Endodermal cell (in vitro differentiated cells): ENCODE results near the gene PAWR. TPM values are rescaled to one million over a fixed set of nuclear protein-coding genes. Genes with fewer than 3 reads are reported as not detected.

ENCODE experiments used
- DNase-seq: peaks from one replicate; pipeline ENCODE4 v3.0.0-alpha.2; 2017
- H3K27ac ChIP-seq: 2 replicates; pipeline ENCODE4 v1.5.1; 2013; ENCODE audit warnings: mild to moderate bottlenecking, low read depth, low read length, moderate library complexity
- H3K27me3 ChIP-seq: 2 replicates; pipeline ENCODE4 v1.6.1; 2013; ENCODE audit warnings: mild to moderate bottlenecking, low read length, moderate library complexity; ENCODE audit not compliant: insufficient read depth, control insufficient read depth, poor library complexity, severe bottlenecking
- H3K36me3 ChIP-seq: 2 replicates; pipeline ENCODE4 v1.7.0; 2013; ENCODE audit warnings: mild to moderate bottlenecking, low read length, moderate library complexity; ENCODE audit not compliant: control insufficient read depth, insufficient read depth
- H3K4me1 ChIP-seq: one replicate; pipeline ENCODE4 v1.7.0; 2013; ENCODE audit warnings: low read length; ENCODE audit not compliant: control insufficient read depth, insufficient read depth
- H3K4me3 ChIP-seq: 2 replicates; pipeline ENCODE4 v1.5.1; 2013; ENCODE audit warnings: mild to moderate bottlenecking, low read length, moderate library complexity
- H3K9ac ChIP-seq: 2 replicates; pipeline ENCODE4 v1.6.1; 2013; ENCODE audit warnings: mild to moderate bottlenecking, low read length, moderate library complexity; ENCODE audit not compliant: poor library complexity, severe bottlenecking; ENCODE audit errors: extremely low read depth
- H3K9me3 ChIP-seq: 2 replicates; pipeline ENCODE4 v1.6.1; 2013; ENCODE audit warnings: mild to moderate bottlenecking, low read length, moderate library complexity; ENCODE audit not compliant: control insufficient read depth
- H3K27ac Mint-ChIP-seq: 2 replicates; pipeline ENCODE4 v1.8.0; 2020; ENCODE audit warnings: mixed read lengths
- H3K27me3 Mint-ChIP-seq: 2 replicates; pipeline ENCODE4 v1.8.0; 2021; ENCODE audit warnings: mild to moderate bottlenecking, mixed read lengths; ENCODE audit not compliant: insufficient read depth
- H3K36me3 Mint-ChIP-seq: 2 replicates; pipeline ENCODE4 v1.8.0; 2020; ENCODE audit warnings: low read depth, mixed read lengths
- H3K4me1 Mint-ChIP-seq: 2 replicates; pipeline ENCODE4 v1.8.0; 2020; ENCODE audit warnings: mixed read lengths
- H3K4me3 Mint-ChIP-seq: 2 replicates; pipeline ENCODE4 v1.8.0; 2020; ENCODE audit warnings: mild to moderate bottlenecking, moderate library complexity, mixed read lengths
- H3K9me3 Mint-ChIP-seq: 2 replicates; pipeline ENCODE4 v1.8.0; 2020; ENCODE audit warnings: mild to moderate bottlenecking, mixed read lengths
- WGBS, 2 experiments: methylation state at CpG; one replicate each; pipeline versions ENCODE4 v1.1.5 to v1.1.7; 2013; ENCODE audit warnings: missing lambda C conversion rate in 2 of 2, mixed read lengths in 1 of 2; ENCODE audit not compliant: insufficient coverage in 1 of 2, insufficient read length in 1 of 2; 5-methylcytosine and 5-hydroxymethylcytosine counted together
- total RNA-seq, 2 donors: library from RNA; stranded (reverse); fragmentation: NEBNext Ultra II Directional in 1 of 2; extraction: Animal tissue kit (Norgen Biotek cat#: 25700) in 1 of 2; gene quantifications; 2 replicates in 1 of 2; 3 replicates in 1 of 2; pipeline ENCODE4 v1.2.1, GENCODE V29; 2021
- TF ChIP-seq, protein P1 (sequence below): fragments of 200-600 bp; sonication (generic); conservative IDR thresholded peaks from 2 replicates; pipeline ENCODE4 v1.5.0; 2021; ENCODE audit warnings: antibody characterized with exemption, mild to moderate bottlenecking

PAWR gene
- total RNA-seq, 2 donors from 2014 or later, result 128 to 147 TPM

DNA sequence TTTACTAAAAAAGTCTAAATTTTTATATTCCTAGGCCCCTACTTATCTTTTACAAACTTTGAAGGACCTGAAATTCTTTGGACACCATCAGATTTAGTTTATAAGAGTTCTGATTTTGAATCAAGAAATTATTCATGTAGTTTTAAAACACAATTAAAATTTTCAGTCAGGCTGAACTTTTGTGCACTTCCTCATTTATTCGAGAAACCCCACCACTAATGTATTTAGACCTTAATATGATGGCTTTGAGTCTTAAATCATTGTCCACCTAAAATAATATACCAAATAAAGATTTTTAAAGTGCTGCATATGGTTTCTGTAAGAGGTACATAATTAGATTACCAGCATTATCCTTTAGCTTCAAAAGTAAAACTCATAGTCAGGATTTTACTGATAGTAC is 103.4 kb downstream of the PAWR start:
- no peaks in the 10 kb centered on the region for H3K9me3 Mint-ChIP-seq
- TF ChIP-seq, protein P1, sequence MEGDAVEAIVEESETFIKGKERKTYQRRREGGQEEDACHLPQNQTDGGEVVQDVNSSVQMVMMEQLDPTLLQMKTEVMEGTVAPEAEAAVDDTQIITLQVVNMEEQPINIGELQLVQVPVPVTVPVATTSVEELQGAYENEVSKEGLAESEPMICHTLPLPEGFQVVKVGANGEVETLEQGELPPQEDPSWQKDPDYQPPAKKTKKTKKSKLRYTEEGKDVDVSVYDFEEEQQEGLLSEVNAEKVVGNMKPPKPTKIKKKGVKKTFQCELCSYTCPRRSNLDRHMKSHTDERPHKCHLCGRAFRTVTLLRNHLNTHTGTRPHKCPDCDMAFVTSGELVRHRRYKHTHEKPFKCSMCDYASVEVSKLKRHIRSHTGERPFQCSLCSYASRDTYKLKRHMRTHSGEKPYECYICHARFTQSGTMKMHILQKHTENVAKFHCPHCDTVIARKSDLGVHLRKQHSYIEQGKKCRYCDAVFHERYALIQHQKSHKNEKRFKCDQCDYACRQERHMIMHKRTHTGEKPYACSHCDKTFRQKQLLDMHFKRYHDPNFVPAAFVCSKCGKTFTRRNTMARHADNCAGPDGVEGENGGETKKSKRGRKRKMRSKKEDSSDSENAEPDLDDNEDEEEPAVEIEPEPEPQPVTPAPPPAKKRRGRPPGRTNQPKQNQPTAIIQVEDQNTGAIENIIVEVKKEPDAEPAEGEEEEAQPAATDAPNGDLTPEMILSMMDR, result no peak

DNA sequence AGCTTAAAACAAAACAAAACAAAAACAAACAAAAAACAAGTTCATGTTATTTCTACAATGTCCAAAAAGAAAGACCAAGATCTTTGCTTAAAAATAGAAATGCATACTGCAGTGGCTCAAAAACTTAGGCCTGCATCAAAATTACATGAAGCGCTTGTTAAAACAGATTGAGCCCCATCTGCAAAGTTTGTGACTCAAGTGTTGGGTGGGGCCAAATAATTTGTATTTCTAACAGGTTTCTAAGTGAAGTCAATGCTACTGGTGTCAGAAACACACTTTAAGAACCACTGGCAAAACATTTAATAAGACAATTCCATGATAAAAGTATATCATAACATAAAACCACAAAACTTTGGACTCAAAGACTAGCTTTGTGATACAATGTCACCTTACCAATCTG is 105.6 kb downstream of the PAWR start:
- H3K9ac ChIP-seq, result no peak overlapping the region
- H3K4me1 Mint-ChIP-seq, result peaks cover 2% of the 10 kb centered on the region
- no peak overlapping the region for H3K27ac ChIP-seq
- no peak for DNase-seq
- H3K36me3 ChIP-seq, result peaks cover 16% of the 10 kb centered on the region
- H3K9me3 Mint-ChIP-seq, result no peaks in the 10 kb centered on the region
- no peak overlapping the region for H3K4me3 ChIP-seq
- 86 to 100% methylated on average over 1 of the region's 1 CpG for WGBS, 2 experiments
- no peak overlapping the region for H3K27ac Mint-ChIP-seq
- H3K36me3 Mint-ChIP-seq, result peaks cover 18% of the 10 kb centered on the region
- TF ChIP-seq, protein P1, result no peak
- no peak overlapping the region for H3K4me3 Mint-ChIP-seq
- no peaks in the 10 kb centered on the region for H3K27me3 ChIP-seq
- H3K9me3 ChIP-seq, result no peaks in the 10 kb centered on the region
- H3K27me3 Mint-ChIP-seq, result no peaks in the 10 kb centered on the region
- no peaks in the 10 kb centered on the region for H3K4me1 ChIP-seq

More for the DNA sequence above, 103.4 kb downstream of the PAWR start:
- H3K27ac ChIP-seq, result no peak overlapping the region
- H3K9ac ChIP-seq, result no peak overlapping the region
- H3K9me3 ChIP-seq, result no peaks in the 10 kb centered on the region
- H3K4me1 ChIP-seq, result no peaks in the 10 kb centered on the region
- no peak for DNase-seq
- WGBS, 2 experiments, result no CpG with 5 or more reads among the region's 1 CpG
- no peak overlapping the region for H3K27ac Mint-ChIP-seq
- peaks cover 33% of the 10 kb centered on the region for H3K36me3 ChIP-seq
- peaks cover 26% of the 10 kb centered on the region for H3K36me3 Mint-ChIP-seq
- no peak overlapping the region for H3K4me3 Mint-ChIP-seq
- no peaks in the 10 kb centered on the region for H3K27me3 ChIP-seq
- no peak overlapping the region for H3K4me3 ChIP-seq
- H3K4me1 Mint-ChIP-seq, result peaks cover 2% of the 10 kb centered on the region
- H3K27me3 Mint-ChIP-seq, result no peaks in the 10 kb centered on the region

GRCh38 chr12:79573820-79574219 is 116.9 kb downstream of the PAWR start:
- Histone ChIP-seq H3K36me3 (peaks cover 26% of the 10 kb centered on the region), H3K4me1 (no peaks in the 10 kb centered on the region), H3K9me3 (peaks cover 50% of the 10 kb centered on the region), H3K4me3 (no peak overlapping the region), H3K27me3 (no peaks in the 10 kb centered on the region), H3K27ac (no peak overlapping the region), H3K9ac (no peak overlapping the region)
- H3K9me3 Mint-ChIP-seq, result peaks cover 42% of the 10 kb centered on the region
- no peak overlapping the region for H3K27ac Mint-ChIP-seq
- no peaks in the 10 kb centered on the region for H3K4me1 Mint-ChIP-seq
- no peak for DNase-seq
- H3K36me3 Mint-ChIP-seq, result peaks cover 71% of the 10 kb centered on the region
- WGBS, 2 experiments, result 97 to 99% methylated on average over 13 to 22 of the region's 22 CpGs
- H3K27me3 Mint-ChIP-seq, result no peaks in the 10 kb centered on the region
- TF ChIP-seq, protein P1, result no peak
- H3K4me3 Mint-ChIP-seq, result no peak overlapping the region
